Sciatic nerve (tissue), 2 donors: Measurements from ENCODE around the gene TEK. TPM values are rescaled to one million over a fixed set of nuclear protein-coding genes. Genes with fewer than 3 reads are reported as not detected.
"Not testable (repeated sequence)": the region's sequence is repeated elsewhere in the genome, so short reads cannot be mapped to it uniquely, and the experiment has no call there.

Experiments
- ATAC-seq: fragments of 200-7000 bp; cut with Tn5 transposase; one replicate; pipeline ENCODE4 v1.9.1; 2020; ENCODE audit warnings: mild to moderate bottlenecking, moderate library complexity
- DNase-seq: peaks from one replicate; pipeline ENCODE4 v3.0.0-alpha.2; 2020; ENCODE audit warnings: low spot score
- intact Hi-C: fragments of 100-400 bp; cut with DNase I; formaldehyde crosslinking; loops from one replicate; pipeline ENCODE4 v1.14.2; 2022
- total RNA-seq: library from RNA; stranded (reverse); fragmentation: NEBNext Ultra II Directional; extraction: Animal tissue kit (Norgen Biotek cat#: 25700); gene quantifications from one replicate; pipeline ENCODE4 v1.2.1, GENCODE V29; 2021
- donor health status: DM: no; HTN: no; CAD: no.
- donor health status: DM: no; HTN: no; CAD: no.

The TEK gene
- total RNA-seq, 1 donor from 2014 or later: 20.5 TPM

- intact Hi-C loops: no loop called here
- ATAC-seq: no peak
- no peak for DNase-seq
Measured at GRCh38 chr9:27202056-27202455, 93.0 kb downstream of the TEK start.

- intact Hi-C loops: no loop called here
- no peak for DNase-seq
- ATAC-seq: no peak
Measured at GRCh38 chr9:27203783-27204182, 94.8 kb downstream of the TEK start.

GRCh38 chr9:27204578-27204977 is 95.6 kb downstream of the TEK start:
- ATAC-seq (no peak), DNase-seq (no peak)
- intact Hi-C loops: no loop called here

- DNase-seq: no peak
- intact Hi-C loops: no loop called here
- no peak for ATAC-seq
Measured at GRCh38 chr9:27205198-27205597, 96.2 kb downstream of the TEK start.

GRCh38 chr9:27206041-27206440 is 97.0 kb downstream of the TEK start:
- DNase-seq (no peak), ATAC-seq (no peak)
- intact Hi-C loops: no loop called here

GRCh38 chr9:27209034-27209433 is 100.0 kb downstream of the TEK start:
- intact Hi-C loops: no loop called here
- DNase-seq (no peak), ATAC-seq (no peak)

- ATAC-seq (no peak), DNase-seq (no peak)
- intact Hi-C loops: no loop called here
Measured at GRCh38 chr9:27210588-27210987, 101.6 kb downstream of the TEK start.

GRCh38 chr9:27212191-27212590 is 103.2 kb downstream of the TEK start:
- DNase-seq (no peak), ATAC-seq (no peak)
- intact Hi-C loops: no loop called here

GRCh38 chr9:27212621-27213020 is 103.6 kb downstream of the TEK start:
- intact Hi-C loops: no loop called here
- no peak for DNase-seq
- ATAC-seq: no peak

GRCh38 chr9:27227192-27227591 is 118.2 kb downstream of the TEK start:
- DNase-seq (no peak), ATAC-seq (no peak)
- intact Hi-C loops: no loop called here

- intact Hi-C loops, ATAC-seq, DNase-seq: not testable (repeated sequence)
Measured at GRCh38 chr9:27239648-27240047, 130.6 kb downstream of the TEK start.

- intact Hi-C loops: no loop called here
Measured at GRCh38 chr9:27247756-27248155, 138.7 kb downstream of the TEK start.

GRCh38 chr9:27248702-27249101 is 139.7 kb downstream of the TEK start:
- no peak for ATAC-seq
- intact Hi-C loops: no loop called here
- no peak for DNase-seq

More at GRCh38 chr9:27247756-27248155, 138.7 kb downstream of the TEK start:
- DNase-seq (no peak), ATAC-seq (no peak)

GRCh38 chr9:27258662-27259061 is 149.6 kb downstream of the TEK start:
- ATAC-seq (no peak), DNase-seq (no peak)
- intact Hi-C loops: no loop called here

GRCh38 chr9:27260789-27261516 is 151.9 kb downstream of the TEK start:
- ATAC-seq (no peak), DNase-seq (no peak)
- intact Hi-C loops: no loop called here

GRCh38 chr9:27261517-27262211 is 152.6 kb downstream of the TEK start:
- intact Hi-C loops: no loop called here
- DNase-seq: no peak
- ATAC-seq: no peak

GRCh38 chr9:27272103-27272502 is 163.1 kb downstream of the TEK start:
- intact Hi-C loops: loop anchor here (10.0 kb wide), 1 partner anchor 237 kb away; no protein-coding TSS in a partner anchor
- no peak for ATAC-seq

GRCh38 chr9:27273186-27273585 is 164.2 kb downstream of the TEK start:
- intact Hi-C loops: loop anchor here (10.0 kb wide), 1 partner anchor 238 kb away; no protein-coding TSS in a partner anchor

More at GRCh38 chr9:27272103-27272502, 163.1 kb downstream of the TEK start:
- no peak for DNase-seq

GRCh38 chr9:27276193-27277030 is 167.4 kb downstream of the TEK start:
- DNase-seq (no peak), ATAC-seq (peak; percentile 41)
- intact Hi-C loops: loop anchor here (10.0 kb wide), 1 partner anchor 242 kb away; no protein-coding TSS in a partner anchor

More at GRCh38 chr9:27273186-27273585, 164.2 kb downstream of the TEK start:
- DNase-seq: no peak
- no peak for ATAC-seq
